ENCODE results near the gene GPD1L. TPM values are rescaled to one million over a fixed set of nuclear protein-coding genes. Genes with fewer than 3 reads are reported as not detected.

Gene GPD1L
- total and polyA plus RNA-seq, 2 of the 4 experiments (the other 2 are of a cell fraction) = 3.9 to 7.9 TPM

- Histone ChIP-seq H4K5ac (ENCODE audit: low read depth, low read length) (no peak overlapping the region), H3K4me1 (ENCODE audit: control insufficient read depth, insufficient read depth, low read length) (no peaks in the 10 kb centered on the region; the same call in 1 of the 2 replicates), H2BK15ac (ENCODE audit: low read depth, low read length) (no peak overlapping the region), H2BK120ac (ENCODE audit: low read depth, low read length) (no peak overlapping the region), H3K14ac (replicated peaks; ENCODE audit: low read depth, low read length) (no peak overlapping the region), H2BK20ac (ENCODE audit: low read depth, low read length) (no peak overlapping the region), H3K27ac (ENCODE audit: insufficient read depth, low read length) (no peak overlapping the region), H3K4me2 (ENCODE audit: low read depth, low read length) (no peak overlapping the region), H3K23ac (ENCODE audit: low read depth, low read length) (no peak overlapping the region), H3K4ac (ENCODE audit: low read depth, low read length) (no peak overlapping the region), H3K9me3 (ENCODE audit: control insufficient read depth, insufficient read depth, low read length) (no peaks in the 10 kb centered on the region), H3K56ac (ENCODE audit: extremely low read depth, insufficient read depth, low read length) (no peak overlapping the region), H4K91ac (ENCODE audit: insufficient read depth, low read depth, low read length) (no peak overlapping the region), H2BK5ac (ENCODE audit: low read depth, low read length, poor library complexity, severe bottlenecking) (no peak overlapping the region), H3K79me1 (ENCODE audit: low read depth in 1 of 2, low read length in 2 of 2) (no peaks in the 10 kb centered on the region), H4K8ac (ENCODE audit: low read depth in 2 of 2, low read length in 2 of 2) (no peak overlapping the region), H2AK5ac (ENCODE audit: low read depth, low read length) (no peak overlapping the region), H3K36me3 (ENCODE audit: control insufficient read depth, insufficient read depth, low read length) (no peaks in the 10 kb centered on the region), H3K9ac (ENCODE audit: low read depth, low read length) (no peak overlapping the region), H3K4me3 (ENCODE audit: insufficient read depth, low read depth, low read length) (no peak overlapping the region), H3K27me3 (ENCODE audit: control insufficient read depth, insufficient read depth, low read length) (no peaks in the 10 kb centered on the region; the same call in 1 of the 2 replicates), H4K20me1 (ENCODE audit: insufficient read depth, low read length) (no peaks in the 10 kb centered on the region), H2AFZ (replicated peaks; ENCODE audit: low read length, poor library complexity) (no peak overlapping the region), H3K9me1 (ENCODE audit: insufficient read depth, low read length) (no peaks in the 10 kb centered on the region), H2AK9ac (replicated peaks; ENCODE audit: low read depth, low read length, poor library complexity) (no peak overlapping the region), H3K18ac (ENCODE audit: low read depth, low read length) (no peak overlapping the region)
- TF ChIP-seq CEBPB (IDR thresholded peaks at IDR 0.05; ENCODE audit: low read depth, low read length) = no peak
- TF ChIP-seq MAZ (IDR thresholded peaks at IDR 0.05; ENCODE audit: borderline replicate concordance, low read depth, low read length) = no peak
- no peak for TF ChIP-seq CHD1 (IDR thresholded peaks at IDR 0.05; ENCODE audit: low read depth, low read length)
- TF ChIP-seq MAFK (IDR thresholded peaks at IDR 0.05; ENCODE audit: low read depth, low read length) = no peak
- no peak for TF ChIP-seq RFX5 (IDR thresholded peaks at IDR 0.05; ENCODE audit: low read depth, low read length)
- no peak for TF ChIP-seq ELK1 (IDR thresholded peaks at IDR 0.05; ENCODE audit: borderline replicate concordance, low read depth, low read length)
- no peak for TF ChIP-seq POLR2A (IDR thresholded peaks at IDR 0.05; ENCODE audit: low read depth, low read length)
- no peak for TF ChIP-seq MXI1 (IDR thresholded peaks at IDR 0.05; ENCODE audit: borderline replicate concordance, low read depth, low read length)
- TF ChIP-seq RAD21 (IDR thresholded peaks at IDR 0.05; ENCODE audit: low read length) = no peak
- TF ChIP-seq FOS (IDR thresholded peaks at IDR 0.05; ENCODE audit: low read depth, low read length) = no peak
- TF ChIP-seq USF2 (IDR thresholded peaks at IDR 0.05; ENCODE audit: low read depth, low read length) = no peak
- TF ChIP-seq RCOR1 (IDR thresholded peaks at IDR 0.05; ENCODE audit: insufficient replicate concordance, low read length) = no peak
- dilution Hi-C loops (cut with HindIII; ENCODE audit: low sequenced_read_pairs, unreplicated experiment) = no loop called here
- intact Hi-C loops (cut with micrococcal nuclease) = no loop called here
- no TSS peak for BruUV-seq (replicated peaks)
- ATAC-seq (ENCODE audit: low read depth) (no peak), DNase-seq (no peak)
- POLR2A ChIA-PET (ENCODE audit: unreplicated experiment) = no interaction called here
- CTCF ChIA-PET = interaction anchor here (1.1 kb wide), 1 partner anchor 59 kb away, joined by 3 read pairs; no protein-coding TSS in a partner anchor
- in situ Hi-C loops (cut with MboI; ENCODE audit: low sequenced_read_pairs) = no loop called here
Measured at GRCh38 chr3:32078864-32079263, 27.6 kb upstream of the GPD1L start.
